ENCODE results near the gene KPTN. TPM values are rescaled to one million over a fixed set of nuclear protein-coding genes. Genes with fewer than 3 reads are reported as not detected.

KPTN gene
- total RNA-seq, 1 experiment from 2014 or later = 8.0 TPM

- Histone ChIP-seq H3F3A (ENCODE audit: low read length, unreplicated experiment) (no peaks in the 10 kb centered on the region), H4K20me1 (ENCODE audit: low read length) (no peaks in the 10 kb centered on the region), H3K4me2 (ENCODE audit: low read length) (no peak overlapping the region), H2AFZ (ENCODE audit: low read length) (no peak overlapping the region), H3K9ac (ENCODE audit: low read length) (no peak overlapping the region), H3K79me2 (ENCODE audit: low read length) (no peaks in the 10 kb centered on the region), H3K4me3 (ENCODE audit: low read length) (no peak overlapping the region), H3K27ac (ENCODE audit: low read length) (no peak overlapping the region), H3K9me2 (replicated peaks; ENCODE audit: low read length) (no peaks in the 10 kb centered on the region), H3K27me3 (ENCODE audit: low read length) (no peaks in the 10 kb centered on the region), H3K9me3 (ENCODE audit: low read length) (no peaks in the 10 kb centered on the region), H3K4me1 (ENCODE audit: insufficient read depth, low read length) (no peaks in the 10 kb centered on the region), H3K36me3 (ENCODE audit: low read depth, low read length) (no peaks in the 10 kb centered on the region; the same call in 1 of the 2 replicates)
- CTCF ChIA-PET = no interaction called here
- BruUV-seq (replicated peaks) = no TSS peak
- ATAC-seq (no peak), DNase-seq (no peak)
- TF ChIP-seq EZH2 (IDR thresholded peaks at IDR 0.05; ENCODE audit: low read length, unreplicated experiment) = no peak
- TF ChIP-seq EZH2phosphoT487 (IDR thresholded peaks at IDR 0.05; ENCODE audit: borderline replicate concordance, low read length) = no peak
- intact Hi-C loops (cut with micrococcal nuclease) = no loop called here
- POLR2A ChIA-PET (ENCODE audit: unreplicated experiment) = no interaction called here
These were observed 14.5 kb upstream of the KPTN start for GRCh38 chr19:47498561-47498960.

- Histone ChIP-seq H3K9me2 (replicated peaks; ENCODE audit: low read length) (no peaks in the 10 kb centered on the region), H3K4me1 (ENCODE audit: insufficient read depth, low read length) (no peaks in the 10 kb centered on the region), H4K20me1 (ENCODE audit: low read length) (no peaks in the 10 kb centered on the region), H3K27me3 (ENCODE audit: low read length) (no peaks in the 10 kb centered on the region), H3K4me2 (ENCODE audit: low read length) (no peak overlapping the region), H3K27ac (ENCODE audit: low read length) (no peak overlapping the region), H3K36me3 (ENCODE audit: low read depth, low read length) (no peaks in the 10 kb centered on the region; the same call in 1 of the 2 replicates), H3K9ac (ENCODE audit: low read length) (no peak overlapping the region), H3F3A (ENCODE audit: low read length, unreplicated experiment) (no peaks in the 10 kb centered on the region), H3K79me2 (ENCODE audit: low read length) (no peaks in the 10 kb centered on the region), H2AFZ (ENCODE audit: low read length) (no peak overlapping the region), H3K9me3 (ENCODE audit: low read length) (no peaks in the 10 kb centered on the region), H3K4me3 (ENCODE audit: low read length) (no peak overlapping the region)
- intact Hi-C loops (cut with micrococcal nuclease) = no loop called here
- TF ChIP-seq CTCF (conservative IDR thresholded peaks at IDR 0.05; ENCODE audit: low read depth, low read length) (no peak), EZH2phosphoT487 (IDR thresholded peaks at IDR 0.05; ENCODE audit: borderline replicate concordance, low read length) (no peak), EZH2 (IDR thresholded peaks at IDR 0.05; ENCODE audit: low read length, unreplicated experiment) (no peak)
- ATAC-seq (no peak), DNase-seq (no peak)
- ChIA-PET CTCF (no interaction called here), POLR2A (ENCODE audit: unreplicated experiment) (no interaction called here)
- no TSS peak for BruUV-seq (replicated peaks)
These were observed 14.0 kb upstream of the KPTN start for GRCh38 chr19:47497821-47498520.

- H3K4me3 ChIP-seq (ENCODE audit: low read length) = no peak overlapping the region
- ChIA-PET CTCF (no interaction called here), POLR2A (ENCODE audit: unreplicated experiment) (no interaction called here)
- no peak overlapping the region for H3K4me2 ChIP-seq (ENCODE audit: low read length)
- no peaks in the 10 kb centered on the region for H3K27me3 ChIP-seq (ENCODE audit: low read length)
- no peak for TF ChIP-seq EZH2phosphoT487 (IDR thresholded peaks at IDR 0.05; ENCODE audit: borderline replicate concordance, low read length)
- TF ChIP-seq CTCF (conservative IDR thresholded peaks at IDR 0.05; ENCODE audit: low read depth, low read length) = no peak
- TF ChIP-seq EZH2 (IDR thresholded peaks at IDR 0.05; ENCODE audit: low read length, unreplicated experiment) = no peak
- no peak for ATAC-seq
- H3K36me3 ChIP-seq (ENCODE audit: low read depth, low read length) = no peaks in the 10 kb centered on the region; the same call in 1 of the 2 replicates
- intact Hi-C loops (cut with micrococcal nuclease) = no loop called here
- H4K20me1 ChIP-seq (ENCODE audit: low read length) = no peaks in the 10 kb centered on the region
- no peaks in the 10 kb centered on the region for H3K9me2 ChIP-seq (replicated peaks; ENCODE audit: low read length)
- no peaks in the 10 kb centered on the region for H3K79me2 ChIP-seq (ENCODE audit: low read length)
- H3K9ac ChIP-seq (ENCODE audit: low read length) = no peak overlapping the region
- no peaks in the 10 kb centered on the region for H3K9me3 ChIP-seq (ENCODE audit: low read length)
- no peak overlapping the region for H2AFZ ChIP-seq (ENCODE audit: low read length)
- no peak for DNase-seq
- H3K27ac ChIP-seq (ENCODE audit: low read length) = no peak overlapping the region
- H3F3A ChIP-seq (ENCODE audit: low read length, unreplicated experiment) = no peaks in the 10 kb centered on the region
- BruUV-seq (replicated peaks) = no TSS peak
- H3K4me1 ChIP-seq (ENCODE audit: insufficient read depth, low read length) = no peaks in the 10 kb centered on the region
These were observed 13.2 kb upstream of the KPTN start for GRCh38 chr19:47497050-47497766.

Measured in PC-3 (cell line).